ENCODE measurements around the gene TUBGCP3. TPM values are rescaled to one million over a fixed set of nuclear protein-coding genes. Genes with fewer than 3 reads are reported as not detected.
A peak's percentile ranks its signal among the peaks of the same experiment; 100 is the strongest.

The TUBGCP3 gene
- total RNA-seq, 1 donor from 2014 or later = 69.3 TPM

DNA sequence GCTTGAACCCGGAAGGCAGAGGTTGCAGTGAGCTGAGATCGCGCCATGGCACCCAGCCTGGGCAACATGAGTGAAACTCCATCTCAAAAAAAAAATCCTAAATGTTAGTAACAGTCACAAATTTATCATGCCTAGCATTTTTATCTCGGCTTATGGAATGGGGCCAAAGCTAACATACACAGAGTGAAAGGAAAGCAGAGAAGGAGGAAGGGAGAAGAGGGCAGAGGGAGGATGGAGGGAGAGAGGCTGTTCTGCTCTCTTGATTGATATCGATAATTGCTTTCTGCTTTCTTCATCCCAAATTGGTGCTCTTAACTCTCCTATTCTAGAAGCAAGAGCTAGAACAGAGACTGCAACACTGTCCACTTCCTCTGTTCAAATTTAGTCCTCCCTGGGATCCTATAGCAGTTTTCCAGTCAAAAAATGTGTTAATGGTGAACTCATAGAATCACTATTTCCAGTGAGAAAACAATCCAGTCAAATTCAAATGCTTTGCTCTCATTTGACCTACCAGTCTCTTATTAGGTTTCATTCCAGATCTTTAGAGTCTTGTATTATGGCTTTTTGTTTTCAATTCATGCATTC is 15.8 kb upstream of the TUBGCP3 start:
- intact Hi-C loops (cut with micrococcal nuclease) = loop anchor here (10.0 kb wide), 2 partner anchors 529 to 1129 kb away; no protein-coding TSS in a partner anchor
- no peak overlapping the region for H3K27ac Mint-ChIP-seq
- H3K36me3 Mint-ChIP-seq (ENCODE audit: low read depth) = no peaks in the 10 kb centered on the region
- DNase-seq = no peak
- no peak overlapping the region for H3K4me3 Mint-ChIP-seq
- H3K9me3 Mint-ChIP-seq = no peaks in the 10 kb centered on the region
- peaks cover 7% of the 10 kb centered on the region for H3K4me1 Mint-ChIP-seq
- H3K27me3 Mint-ChIP-seq = peaks cover 40% of the 10 kb centered on the region

DNA sequence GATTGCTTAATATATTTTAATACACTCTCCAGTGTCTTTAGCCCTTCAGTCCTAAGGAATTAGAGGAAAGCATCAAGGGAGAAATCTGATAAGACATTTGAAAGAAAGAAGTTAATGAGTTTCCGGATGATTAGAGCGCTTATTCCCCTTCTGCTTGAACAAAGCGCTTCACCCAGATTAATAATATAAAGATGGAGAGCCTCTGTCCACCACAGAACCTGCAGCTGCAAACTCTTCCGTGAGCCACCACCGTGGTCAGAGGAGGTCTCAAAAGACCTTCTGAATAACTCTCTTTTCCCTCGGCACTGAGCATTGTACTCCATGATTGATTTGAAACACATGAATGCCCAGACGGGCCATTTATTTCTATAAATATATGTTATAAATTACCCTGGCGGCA is 14.2 kb upstream of the TUBGCP3 start:
- DNase-seq = no peak
- peaks cover 40% of the 10 kb centered on the region for H3K27me3 Mint-ChIP-seq
- H3K4me3 Mint-ChIP-seq = no peak overlapping the region
- no peak overlapping the region for H3K27ac Mint-ChIP-seq
- intact Hi-C loops (cut with micrococcal nuclease) = loop anchor here (10.0 kb wide), 2 partner anchors 527 to 1127 kb away; no protein-coding TSS in a partner anchor
- no peaks in the 10 kb centered on the region for H3K36me3 Mint-ChIP-seq (ENCODE audit: low read depth)
- peaks cover 7% of the 10 kb centered on the region for H3K4me1 Mint-ChIP-seq
- H3K9me3 Mint-ChIP-seq = no peaks in the 10 kb centered on the region

DNA sequence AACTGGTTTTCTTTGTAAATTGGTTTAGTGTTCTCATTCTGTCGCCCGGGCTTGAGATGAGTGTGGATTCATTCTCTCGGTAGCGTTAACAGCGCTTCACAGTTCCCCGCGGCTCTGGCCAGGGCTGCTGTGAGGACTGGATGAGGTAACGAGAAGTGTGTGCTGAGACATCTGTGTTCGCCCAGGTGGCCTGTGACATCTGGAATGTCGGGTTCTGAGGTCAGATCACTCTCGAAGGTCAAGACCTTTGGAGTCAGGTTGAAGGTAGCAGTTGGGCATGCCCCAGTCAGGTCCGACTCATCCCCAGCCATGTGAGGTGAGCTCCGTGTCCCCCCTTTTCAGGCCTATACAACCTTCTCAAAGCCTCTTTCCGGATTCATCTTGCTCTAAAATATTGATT is 13.4 kb upstream of the TUBGCP3 start:
- Mint-ChIP-seq H3K4me3 (no peak overlapping the region), H3K9me3 (no peaks in the 10 kb centered on the region), H3K4me1 (peaks cover 4% of the 10 kb centered on the region), H3K36me3 (ENCODE audit: low read depth) (no peaks in the 10 kb centered on the region), H3K27ac (no peak overlapping the region), H3K27me3 (peaks cover 43% of the 10 kb centered on the region)
- intact Hi-C loops (cut with micrococcal nuclease) = loop anchor here (10.0 kb wide), 2 partner anchors 527 to 1127 kb away; no protein-coding TSS in a partner anchor
- DNase-seq = no peak

DNA sequence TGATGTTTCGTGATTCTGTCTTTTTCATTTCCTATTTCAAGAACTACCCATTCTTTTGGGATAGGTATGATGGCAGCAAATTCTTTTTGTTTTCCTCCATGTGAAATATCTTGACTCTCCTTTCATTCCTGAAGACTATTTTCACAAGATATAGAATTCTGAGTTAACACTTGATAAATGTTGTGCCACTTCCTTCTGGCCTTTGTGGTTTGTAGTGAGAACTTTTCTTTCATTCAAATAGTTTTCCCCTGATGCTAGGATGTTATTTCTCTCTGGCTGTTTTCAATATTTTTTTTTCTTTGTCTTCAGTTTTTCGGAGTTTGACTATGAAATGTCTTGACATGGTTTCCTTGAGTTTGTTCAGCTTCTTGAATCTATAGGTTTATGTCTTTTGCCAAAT is 8.3 kb upstream of the TUBGCP3 start:
- Mint-ChIP-seq H3K4me1 (peaks cover 4% of the 10 kb centered on the region), H3K27ac (no peak overlapping the region), H3K36me3 (ENCODE audit: low read depth) (no peaks in the 10 kb centered on the region), H3K4me3 (no peak overlapping the region), H3K9me3 (no peaks in the 10 kb centered on the region), H3K27me3 (peaks cover 39% of the 10 kb centered on the region)
- no peak for DNase-seq
- intact Hi-C loops (cut with micrococcal nuclease) = no loop called here

- no peak for DNase-seq
- Mint-ChIP-seq H3K4me3 (no peak overlapping the region), H3K36me3 (ENCODE audit: low read depth) (no peaks in the 10 kb centered on the region), H3K27me3 (peaks cover 32% of the 10 kb centered on the region), H3K27ac (no peak overlapping the region), H3K4me1 (peaks cover 13% of the 10 kb centered on the region), H3K9me3 (peaks cover 4% of the 10 kb centered on the region)
- intact Hi-C loops (cut with micrococcal nuclease) = no loop called here
These were observed 4.7 kb upstream of the TUBGCP3 start for GRCh38 chr13:112592647-112593046.

GRCh38 chr13:112592181-112592580 is 4.2 kb upstream of the TUBGCP3 start:
- peaks cover 15% of the 10 kb centered on the region for H3K4me1 Mint-ChIP-seq

DNA sequence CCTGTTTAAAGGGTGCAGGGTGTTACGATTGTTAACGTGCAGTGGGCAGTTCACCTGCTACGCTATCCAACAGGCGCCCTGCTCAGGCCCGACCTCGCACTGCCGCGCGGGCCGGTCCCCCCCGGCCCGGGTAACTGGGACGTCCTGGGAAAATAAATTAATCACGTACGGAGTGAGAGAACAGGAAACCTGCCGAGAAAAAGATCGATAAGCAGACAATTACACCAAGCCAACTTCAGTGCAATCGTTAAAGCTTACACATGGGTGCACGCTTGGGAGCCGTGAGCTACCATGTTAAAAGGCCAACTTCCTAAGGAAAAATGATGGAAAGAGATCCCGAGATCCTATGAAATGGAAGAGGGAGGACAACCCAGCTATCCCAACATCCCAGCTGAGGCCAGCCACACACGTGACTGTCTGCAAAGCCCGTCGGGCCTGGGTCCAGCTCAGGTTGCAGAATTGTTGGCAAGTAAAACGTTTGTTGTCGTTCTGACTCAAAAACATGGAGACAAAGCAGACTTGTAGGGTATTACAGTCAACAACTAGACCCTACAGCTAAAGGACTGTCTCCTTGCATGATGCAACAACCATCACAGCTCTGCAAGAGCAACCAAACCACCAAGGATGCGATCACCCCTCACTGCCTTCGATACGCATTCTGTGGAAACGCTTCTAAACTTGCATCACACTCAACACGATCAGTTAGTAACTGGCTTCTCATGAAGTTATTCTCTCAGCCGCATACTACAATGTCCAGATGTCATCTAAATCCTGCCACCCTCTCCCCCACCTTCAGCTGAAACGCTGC is 741 bp upstream of the TUBGCP3 start:
- Mint-ChIP-seq H3K36me3 (ENCODE audit: low read depth) (peaks cover 14% of the 10 kb centered on the region), H3K27ac (peak overlapping the region; percentile 96), H3K27me3 (no peaks in the 10 kb centered on the region), H3K4me3 (peak overlapping the region; percentile 98), H3K4me1 (peaks cover 24% of the 10 kb centered on the region), H3K9me3 (peaks cover 4% of the 10 kb centered on the region)
- no peak for DNase-seq
- intact Hi-C loops (cut with micrococcal nuclease) = loop anchor here (1.0 to 10.0 kb wide), 4 partner anchors 18 to 1674 kb away; partner anchors contain the start of genes ANKRD10 and ATP11A

More at GRCh38 chr13:112592181-112592580, 4.2 kb upstream of the TUBGCP3 start:
- no peak for DNase-seq
- intact Hi-C loops (cut with micrococcal nuclease) = no loop called here
- H3K9me3 Mint-ChIP-seq = peaks cover 4% of the 10 kb centered on the region
- no peak overlapping the region for H3K4me3 Mint-ChIP-seq
- no peak overlapping the region for H3K27ac Mint-ChIP-seq
- H3K36me3 Mint-ChIP-seq (ENCODE audit: low read depth) = peaks cover 1% of the 10 kb centered on the region
- peaks cover 27% of the 10 kb centered on the region for H3K27me3 Mint-ChIP-seq

DNA sequence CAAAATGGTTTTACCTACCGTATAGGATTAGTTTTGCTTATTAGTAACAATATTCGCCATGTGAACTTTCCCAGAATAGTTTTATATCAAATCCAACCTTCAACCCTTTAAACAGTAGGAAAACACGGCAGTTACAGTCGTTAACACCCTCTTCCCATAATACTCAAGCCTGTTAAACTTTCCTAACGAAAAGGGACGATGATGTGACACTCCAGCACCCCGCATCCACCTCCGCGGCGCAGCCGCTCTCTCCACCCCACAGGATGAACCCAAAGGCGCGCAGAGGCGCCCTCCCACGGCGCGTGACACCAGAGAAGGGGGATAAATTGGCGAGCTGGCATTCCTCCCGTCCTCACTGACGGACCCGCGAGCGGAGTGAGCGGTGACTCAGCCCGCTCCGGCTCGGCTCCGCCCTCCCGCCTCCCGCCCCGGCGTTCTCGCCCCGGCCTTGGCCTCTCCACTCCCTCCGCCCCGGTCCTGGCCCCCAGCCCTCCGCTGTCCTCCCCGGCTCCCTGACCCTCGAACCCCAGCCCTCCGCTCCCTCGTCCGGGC is 665 bp downstream of the TUBGCP3 start:
- H3K4me3 Mint-ChIP-seq = peak overlapping the region; percentile 98
- H3K27ac Mint-ChIP-seq = peak overlapping the region; percentile 96
- peaks cover 32% of the 10 kb centered on the region for H3K4me1 Mint-ChIP-seq
- H3K36me3 Mint-ChIP-seq (ENCODE audit: low read depth) = peaks cover 20% of the 10 kb centered on the region
- no peaks in the 10 kb centered on the region for H3K27me3 Mint-ChIP-seq
- intact Hi-C loops (cut with micrococcal nuclease) = loop anchor here (10.0 kb wide), 2 partner anchors 1432 to 1672 kb away; partner anchors contain the start of gene ANKRD10
- DNase-seq = peak; percentile 90
- peaks cover 4% of the 10 kb centered on the region for H3K9me3 Mint-ChIP-seq

DNA sequence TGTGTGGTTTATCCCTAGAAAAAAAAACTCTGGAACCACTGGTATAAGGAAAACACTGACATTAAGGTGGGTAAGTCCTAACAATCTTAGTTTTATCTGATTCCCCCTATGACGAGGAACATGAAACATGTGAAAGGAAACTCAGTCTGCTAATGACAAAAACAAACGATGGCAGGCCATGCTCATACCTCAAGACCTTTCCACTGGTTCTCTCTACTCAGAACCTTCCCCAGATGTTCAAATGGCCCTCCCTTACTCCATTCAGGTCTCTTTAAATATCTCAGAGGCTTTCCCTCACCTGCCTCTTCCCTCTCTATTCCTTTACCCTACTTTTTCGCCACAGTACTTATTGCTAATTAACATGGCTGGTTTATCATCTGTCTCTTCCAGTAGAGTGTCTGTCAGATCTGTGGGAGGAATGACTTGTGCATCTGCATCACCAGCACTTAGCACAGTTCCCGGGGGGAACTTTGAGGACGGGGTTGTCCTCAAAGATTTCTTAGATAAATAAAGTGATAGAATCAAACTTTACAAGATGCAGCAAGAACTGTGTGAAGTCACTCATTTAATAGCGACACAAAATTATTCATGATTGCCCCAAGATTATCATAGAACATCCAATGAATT is 1.5 kb downstream of the TUBGCP3 start:
- peak overlapping the region; percentile 98 for H3K4me3 Mint-ChIP-seq
- peaks cover 37% of the 10 kb centered on the region for H3K4me1 Mint-ChIP-seq
- DNase-seq = no peak
- peak overlapping the region; percentile 96 for H3K27ac Mint-ChIP-seq
- intact Hi-C loops (cut with micrococcal nuclease) = loop anchor here (10.0 kb wide), 2 partner anchors 1432 to 1672 kb away; partner anchors contain the start of gene ANKRD10
- H3K9me3 Mint-ChIP-seq = peaks cover 4% of the 10 kb centered on the region
- H3K36me3 Mint-ChIP-seq (ENCODE audit: low read depth) = peaks cover 26% of the 10 kb centered on the region
- no peaks in the 10 kb centered on the region for H3K27me3 Mint-ChIP-seq

GRCh38 chr13:112583592-112584277 is 4.2 kb downstream of the TUBGCP3 start:
- no peak for DNase-seq
- Mint-ChIP-seq H3K27me3 (no peaks in the 10 kb centered on the region), H3K27ac (no peak overlapping the region), H3K4me1 (peaks cover 38% of the 10 kb centered on the region), H3K36me3 (ENCODE audit: low read depth) (peaks cover 36% of the 10 kb centered on the region), H3K9me3 (no peaks in the 10 kb centered on the region), H3K4me3 (no peak overlapping the region)
- intact Hi-C loops (cut with micrococcal nuclease) = loop anchor here (10.0 kb wide), 2 partner anchors 1429 to 1669 kb away; partner anchors contain the start of gene ANKRD10

DNA sequence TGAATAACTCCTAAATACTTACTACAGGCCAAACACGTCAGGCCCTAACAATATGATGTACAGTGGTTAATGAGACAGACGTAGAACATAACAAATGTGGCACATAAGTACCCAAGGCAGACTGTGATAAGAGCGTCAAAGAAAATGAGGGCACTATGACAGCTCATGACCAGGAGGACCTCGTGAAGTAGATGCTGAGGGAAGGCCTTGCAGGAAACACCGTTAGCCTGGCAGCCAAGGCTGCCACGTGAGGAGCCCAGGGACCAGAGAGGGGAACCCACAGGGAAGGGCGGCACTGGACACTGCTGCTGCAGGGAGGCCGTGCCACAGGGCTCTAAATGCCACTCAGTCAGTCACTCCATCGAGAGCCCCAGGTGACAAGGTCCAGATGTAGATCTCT is 5.7 kb downstream of the TUBGCP3 start:
- Mint-ChIP-seq H3K36me3 (ENCODE audit: low read depth) (peaks cover 38% of the 10 kb centered on the region), H3K27ac (no peak overlapping the region), H3K9me3 (peaks cover 4% of the 10 kb centered on the region), H3K4me1 (peaks cover 34% of the 10 kb centered on the region), H3K27me3 (no peaks in the 10 kb centered on the region), H3K4me3 (no peak overlapping the region)
- DNase-seq = no peak
- intact Hi-C loops (cut with micrococcal nuclease) = loop anchor here (10.0 kb wide), 2 partner anchors 1427 to 1667 kb away; partner anchors contain the start of gene ANKRD10

GRCh38 chr13:112580912-112581311 is 7.0 kb downstream of the TUBGCP3 start:
- intact Hi-C loops (cut with micrococcal nuclease) = loop anchor here (10.0 kb wide), 2 partner anchors 1426 to 1666 kb away; partner anchors contain the start of gene ANKRD10
- Mint-ChIP-seq H3K27ac (peak overlapping the region; percentile 46), H3K4me1 (peaks cover 29% of the 10 kb centered on the region), H3K4me3 (no peak overlapping the region), H3K27me3 (no peaks in the 10 kb centered on the region), H3K36me3 (ENCODE audit: low read depth) (peaks cover 34% of the 10 kb centered on the region), H3K9me3 (peaks cover 7% of the 10 kb centered on the region)
- no peak for DNase-seq

DNA sequence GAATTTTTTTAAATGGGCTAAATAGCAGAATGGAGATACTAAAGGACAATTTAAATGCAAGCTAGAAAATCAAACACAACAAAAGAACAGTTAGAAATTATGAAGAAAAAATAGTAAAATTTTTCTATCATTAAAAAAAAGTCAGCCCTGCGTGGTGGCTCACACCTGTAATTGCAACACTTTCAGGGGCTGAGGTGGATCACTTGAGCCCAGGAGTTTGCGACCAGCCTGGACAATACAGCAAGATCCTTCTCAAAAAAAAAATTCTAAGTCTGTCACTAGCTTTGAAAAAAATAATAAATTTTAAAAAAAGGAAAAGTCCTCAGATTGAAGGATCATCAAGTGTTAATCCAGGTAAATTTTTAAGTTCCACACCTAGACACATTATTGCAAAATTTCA is 7.7 kb downstream of the TUBGCP3 start:
- DNase-seq = no peak
- Mint-ChIP-seq H3K4me3 (no peak overlapping the region), H3K4me1 (peaks cover 36% of the 10 kb centered on the region), H3K27ac (no peak overlapping the region), H3K36me3 (ENCODE audit: low read depth) (peaks cover 34% of the 10 kb centered on the region), H3K9me3 (peaks cover 7% of the 10 kb centered on the region), H3K27me3 (no peaks in the 10 kb centered on the region)
- intact Hi-C loops (cut with micrococcal nuclease) = loop anchor here (10.0 kb wide), 2 partner anchors 1425 to 1665 kb away; partner anchors contain the start of gene ANKRD10

Data from activated CD4-positive, alpha-beta T cell treated with anti-CD3 and anti-CD28 coated beads, Interleukin-2, amount 10 ng/mL, durations not matched to agents 24 days and 14 days (primary cell).